ENCODE results near the gene SCLT1. TPM values are rescaled to one million over a fixed set of nuclear protein-coding genes. Genes with fewer than 3 reads are reported as not detected.

Gene SCLT1
- polyA plus RNA-seq, 1 donor from 2014 or later, result 12.8 TPM

GRCh38 chr4:128876200-128876599 is 217.1 kb downstream of the SCLT1 start:
- no peaks in the 10 kb centered on the region for H3F3A ChIP-seq (ENCODE audit: insufficient read depth, low read length, poor library complexity, severe bottlenecking)
- H2AFZ ChIP-seq (ENCODE audit: low read depth, low read length), result no peak overlapping the region
- H3K36me3 ChIP-seq (ENCODE audit: insufficient read depth, low read length), result peaks cover 7% of the 10 kb centered on the region
- no peak overlapping the region for H3K4me3 ChIP-seq (ENCODE audit: low read length)
- H3K79me2 ChIP-seq (replicated peaks; ENCODE audit: insufficient read depth, low read length), result no peaks in the 10 kb centered on the region
- H3K9ac ChIP-seq (ENCODE audit: low read length), result no peak overlapping the region
- no peak overlapping the region for H3K27ac ChIP-seq (ENCODE audit: low read length)
- TF ChIP-seq MXI1 (conservative IDR thresholded peaks at IDR 0.05; ENCODE audit: poor library complexity, severe bottlenecking) (no peak), CTCF (IDR thresholded peaks at IDR 0.05; ENCODE audit: poor library complexity, severe bottlenecking) (no peak), SMC3 (conservative IDR thresholded peaks at IDR 0.05; ENCODE audit: poor library complexity) (no peak), POLR2AphosphoS5 (IDR thresholded peaks at IDR 0.05) (no peak), EP300 (conservative IDR thresholded peaks at IDR 0.05; ENCODE audit: poor library complexity, severe bottlenecking) (no peak), EZH2 (IDR thresholded peaks at IDR 0.05; ENCODE audit: borderline replicate concordance, insufficient read depth, low read length, poor library complexity, severe bottlenecking) (no peak), REST (IDR thresholded peaks at IDR 0.05; ENCODE audit: borderline replicate concordance) (no peak), TAF1 (IDR thresholded peaks at IDR 0.05; ENCODE audit: low read depth) (no peak), RAD21 (conservative IDR thresholded peaks at IDR 0.05) (no peak)
- no peaks in the 10 kb centered on the region for H3K27me3 ChIP-seq (ENCODE audit: insufficient read depth, low read depth, low read length)
- no peak overlapping the region for H3K4me2 ChIP-seq (ENCODE audit: low read length)
- no peaks in the 10 kb centered on the region for H3K9me3 ChIP-seq (ENCODE audit: low read length)
- H3K9me2 ChIP-seq (ENCODE audit: insufficient read depth, low read length), result no peaks in the 10 kb centered on the region
- H4K20me1 ChIP-seq (ENCODE audit: insufficient read depth), result no peaks in the 10 kb centered on the region

- TF ChIP-seq EZH2 (IDR thresholded peaks at IDR 0.05; ENCODE audit: borderline replicate concordance, insufficient read depth, low read length, poor library complexity, severe bottlenecking) (no peak), CTCF (IDR thresholded peaks at IDR 0.05; ENCODE audit: poor library complexity, severe bottlenecking) (no peak), TAF1 (IDR thresholded peaks at IDR 0.05; ENCODE audit: low read depth) (no peak), EP300 (conservative IDR thresholded peaks at IDR 0.05; ENCODE audit: poor library complexity, severe bottlenecking) (no peak), MXI1 (conservative IDR thresholded peaks at IDR 0.05; ENCODE audit: poor library complexity, severe bottlenecking) (no peak), RAD21 (conservative IDR thresholded peaks at IDR 0.05) (no peak), SMC3 (conservative IDR thresholded peaks at IDR 0.05; ENCODE audit: poor library complexity) (no peak), REST (IDR thresholded peaks at IDR 0.05; ENCODE audit: borderline replicate concordance) (no peak), POLR2AphosphoS5 (IDR thresholded peaks at IDR 0.05) (no peak)
- H2AFZ ChIP-seq (ENCODE audit: low read depth, low read length), result no peak overlapping the region
- H3K4me2 ChIP-seq (ENCODE audit: low read length), result no peak overlapping the region
- H3K9me3 ChIP-seq (ENCODE audit: low read length), result no peaks in the 10 kb centered on the region
- H3K9ac ChIP-seq (ENCODE audit: low read length), result no peak overlapping the region
- H3F3A ChIP-seq (ENCODE audit: insufficient read depth, low read length, poor library complexity, severe bottlenecking), result no peaks in the 10 kb centered on the region
- no peaks in the 10 kb centered on the region for H3K27me3 ChIP-seq (ENCODE audit: insufficient read depth, low read depth, low read length)
- peaks cover 7% of the 10 kb centered on the region for H3K36me3 ChIP-seq (ENCODE audit: insufficient read depth, low read length)
- no peak overlapping the region for H3K4me3 ChIP-seq (ENCODE audit: low read length)
- no peaks in the 10 kb centered on the region for H4K20me1 ChIP-seq (ENCODE audit: insufficient read depth)
- no peak overlapping the region for H3K27ac ChIP-seq (ENCODE audit: low read length)
- no peaks in the 10 kb centered on the region for H3K9me2 ChIP-seq (ENCODE audit: insufficient read depth, low read length)
- H3K79me2 ChIP-seq (replicated peaks; ENCODE audit: insufficient read depth, low read length), result no peaks in the 10 kb centered on the region
Measured at GRCh38 chr4:128871948-128872347, 221.4 kb downstream of the SCLT1 start.

Data from neural cell (in vitro differentiated cells).